Liver (tissue), 9 donors: ENCODE measurements around the gene HOMER1. TPM values are rescaled to one million over a fixed set of nuclear protein-coding genes. Genes with fewer than 3 reads are reported as not detected.

Experiments used
- DNase-seq: peaks from one replicate; pipeline ENCODE4 v3.0.0-alpha.2; 2017; ENCODE audit warnings: low spot score
- H3K27ac ChIP-seq, 2 donors: one replicate each; pipeline ENCODE4 v1.7.0; 2013; ENCODE audit warnings: inconsistent platforms in 2 of 2, low read length in 2 of 2, control low read depth in 1 of 2, low read depth in 1 of 2, mild to moderate bottlenecking in 1 of 2
- H3K27me3 ChIP-seq, 4 donors: one replicate each; pipeline versions ENCODE4 v1.6.1 to v1.7.0; 2013; ENCODE audit warnings: low read length in 3 of 4, inconsistent platforms in 1 of 4, mild to moderate bottlenecking in 1 of 4, moderate library complexity in 1 of 4; ENCODE audit not compliant: control insufficient read depth in 4 of 4, insufficient read depth in 4 of 4
- H3K36me3 ChIP-seq, 4 donors: one replicate each; pipeline versions ENCODE4 v1.6.1 to v1.7.0; 2013; ENCODE audit warnings: low read length in 3 of 4, mild to moderate bottlenecking in 3 of 4, low read depth in 1 of 4, moderate library complexity in 1 of 4; ENCODE audit not compliant: control insufficient read depth in 4 of 4, insufficient read depth in 3 of 4
- H3K4me1 ChIP-seq, 4 donors: one replicate each; pipeline versions ENCODE4 v1.6.1 to v1.7.0; 2013; ENCODE audit warnings: low read length in 3 of 4, mild to moderate bottlenecking in 3 of 4, moderate library complexity in 1 of 4; ENCODE audit not compliant: control insufficient read depth in 4 of 4, insufficient read depth in 4 of 4
- H3K4me3 ChIP-seq, 3 donors: one replicate each; pipeline versions ENCODE4 v1.6.1 to v1.7.0; 2013; ENCODE audit warnings: low read length in 3 of 3, control low read depth in 1 of 3, low read depth in 1 of 3, mild to moderate bottlenecking in 1 of 3
- H3K9ac ChIP-seq, 2 donors: one replicate each; pipeline ENCODE4 v1.7.0; 2013; ENCODE audit warnings: low read length in 2 of 2, mild to moderate bottlenecking in 2 of 2, moderate library complexity in 2 of 2, control low read depth in 1 of 2, low read depth in 1 of 2
- H3K9me3 ChIP-seq, 4 donors: one replicate each; pipeline versions ENCODE4 v1.6.1 to v1.7.0; 2013; ENCODE audit warnings: low read length in 3 of 4; ENCODE audit not compliant: control insufficient read depth in 4 of 4
- ATF3 ChIP-seq: IDR thresholded peaks from 2 replicates; pipeline ENCODE4 v1.6.1; 2016; ENCODE audit warnings: antibody characterized with exemption
- CTCF ChIP-seq: fragments of 150-350 bp; IDR thresholded peaks from 2 replicates; pipeline ENCODE4 v1.5.1; 2017; ENCODE audit warnings: improper control_type of control experiment, low read depth, low read length; ENCODE audit not compliant: missing input control
- EGR1 ChIP-seq, 2 donors: IDR thresholded peaks; 2 replicates each; pipeline ENCODE4 v1.6.1; 2016 to 2018; ENCODE audit warnings: antibody characterized with exemption in 2 of 2, low read depth in 2 of 2
- FOXA1 ChIP-seq: IDR thresholded peaks from 2 replicates; pipeline ENCODE4 v1.6.1; 2016; ENCODE audit warnings: antibody characterized with exemption
- FOXA2 ChIP-seq: IDR thresholded peaks from 2 replicates; pipeline ENCODE4 v1.6.1; 2016; ENCODE audit warnings: antibody characterized with exemption
- GABPA ChIP-seq, 2 donors: IDR thresholded peaks in 1 of 2; conservative IDR thresholded peaks in 1 of 2; 2 replicates each; pipeline ENCODE4 v1.6.1; 2016; ENCODE audit warnings: antibody characterized with exemption in 2 of 2, mild to moderate bottlenecking in 1 of 2, moderate library complexity in 1 of 2
- HNF4A ChIP-seq, 2 donors: conservative IDR thresholded peaks; 2 replicates each; pipeline ENCODE4 v1.6.1; 2016; ENCODE audit warnings: antibody characterized with exemption in 2 of 2, mild to moderate bottlenecking in 2 of 2
- HNF4G ChIP-seq: IDR thresholded peaks from 2 replicates; pipeline ENCODE4 v1.6.1; 2016; ENCODE audit warnings: antibody characterized with exemption
- JUND ChIP-seq, 2 donors: IDR thresholded peaks; 2 replicates each; pipeline ENCODE4 v1.6.1; 2016; ENCODE audit warnings: antibody characterized with exemption in 2 of 2
- MAX ChIP-seq: IDR thresholded peaks from 2 replicates; pipeline ENCODE4 v1.6.1; 2016; ENCODE audit warnings: antibody characterized with exemption
- NR2F2 ChIP-seq: IDR thresholded peaks from 2 replicates; pipeline ENCODE4 v1.6.1; 2016; ENCODE audit warnings: antibody characterized with exemption
- RAD21 ChIP-seq, 2 donors: IDR thresholded peaks; 2 replicates each; pipeline ENCODE4 v1.6.1; 2016; ENCODE audit warnings: antibody characterized with exemption in 2 of 2, mild to moderate bottlenecking in 2 of 2
- REST ChIP-seq: IDR thresholded peaks from 2 replicates; pipeline ENCODE4 v1.6.1; 2016; ENCODE audit warnings: antibody characterized with exemption, mild to moderate bottlenecking
- RXRA ChIP-seq, 2 donors: IDR thresholded peaks; 2 replicates each; pipeline ENCODE4 v1.6.1; 2017 to 2018; ENCODE audit warnings: antibody characterized with exemption in 2 of 2, mild to moderate bottlenecking in 1 of 2
- SP1 ChIP-seq: IDR thresholded peaks from 2 replicates; pipeline ENCODE4 v1.6.1; 2018; ENCODE audit warnings: antibody characterized with exemption, mild to moderate bottlenecking
- YY1 ChIP-seq: IDR thresholded peaks from 2 replicates; pipeline ENCODE4 v1.6.1; 2016; ENCODE audit warnings: antibody characterized with exemption, mild to moderate bottlenecking
- ZBTB33 ChIP-seq: IDR thresholded peaks from 2 replicates; pipeline ENCODE4 v1.6.1; 2016; ENCODE audit warnings: antibody characterized with exemption
- WGBS: extraction: QIAGEN DNeasy Blood & Tissue Kit; methylation state at CpG from one replicate; pipeline ENCODE4 v1.1.7; 2013; 5-methylcytosine and 5-hydroxymethylcytosine counted together
- polyA plus RNA-seq, 2 donors: library from polyadenylated mRNA; stranded (reverse) in 1 of 2; unstranded in 1 of 2; fragments of 200-250 nt in 1 of 2; fragments of >200 nt in 1 of 2; fragmentation: Nextera tagmentation in 1 of 2; extraction: Ambion mirVana in 1 of 2; gene quantifications; one replicate each; pipeline versions ENCODE4 v1.2.1 to v1.2.3, GENCODE V29; 2013 to 2015
- total RNA-seq, 2 donors: library from RNA; depleted of rRNA; stranded (reverse); fragments of >200 nt; gene quantifications; one replicate each; pipeline ENCODE4 v1.2.3, GENCODE V29; 2014
- donor health status: healthy.
- donor health status: healthy.
- donor health status: healthy.
- donor health status: healthy.
- donor health status: healthy.

HOMER1 gene
- total and polyA plus RNA-seq, 4 donors: 0.33 to 8.7 (median 1.2) TPM

GRCh38 chr5:79544131-79544530 lies 30.2 kb upstream of the HOMER1 start (continued):
- TF ChIP-seq REST (no peak), HNF4A (conservative IDR thresholded peaks at IDR 0.05) (no peak)

- H3K4me1 ChIP-seq: peaks cover 0 to 2% (median 0%) of the 10 kb centered on the region in 4 donors
- H3K9me3 ChIP-seq: no peaks in the 10 kb centered on the region
- H3K9ac ChIP-seq: no peak overlapping the region
- DNase-seq: no peak
- TF ChIP-seq ATF3: no peak
- no peak for TF ChIP-seq ZBTB33
- no peak for TF ChIP-seq HNF4G
- no peak for TF ChIP-seq FOXA2
- no peak for TF ChIP-seq EGR1 (IDR thresholded peaks at IDR 0.05; ENCODE audit: low read depth in 2 of 2)
- no peak for TF ChIP-seq SP1
- no peak for TF ChIP-seq GABPA (IDR thresholded peaks at IDR 0.05 in 1 of 2, conservative IDR thresholded peaks at IDR 0.05 in 1 of 2)
- TF ChIP-seq RXRA (IDR thresholded peaks at IDR 0.05): no peak
- no peak for TF ChIP-seq JUND (IDR thresholded peaks at IDR 0.05)
- TF ChIP-seq CTCF: no peak
- no peak for TF ChIP-seq FOXA1
- TF ChIP-seq RAD21 (IDR thresholded peaks at IDR 0.05): no peak
- TF ChIP-seq YY1: no peak
- TF ChIP-seq REST: no peak
- no peak for TF ChIP-seq NR2F2
- no peak for TF ChIP-seq HNF4A (conservative IDR thresholded peaks at IDR 0.05)
- no peak for TF ChIP-seq MAX
- H3K27me3 ChIP-seq: no peaks in the 10 kb centered on the region
- H3K36me3 ChIP-seq: no peaks in the 10 kb centered on the region
- H3K27ac ChIP-seq: no peak overlapping the region
- 59% methylated on average over 6 of the region's 6 CpGs for WGBS
- H3K4me3 ChIP-seq: no peak overlapping the region
Measured at GRCh38 chr5:79540939-79541338, 27.0 kb upstream of the HOMER1 start.
